ENCODE results near the gene CDH4.

CDH4 gene

GRCh38 chr20:61544910-61545889 is 293.1 kb downstream of the CDH4 start:
- no peak for DNase-seq

- DNase-seq = no peak
Measured at GRCh38 chr20:61546641-61547040, 294.6 kb downstream of the CDH4 start.

- DNase-seq = no peak
Measured at GRCh38 chr20:61548069-61548468, 296.0 kb downstream of the CDH4 start.

- no peak for DNase-seq
Measured at GRCh38 chr20:61549865-61550264, 297.8 kb downstream of the CDH4 start.

GRCh38 chr20:61551401-61551800 is 299.3 kb downstream of the CDH4 start:
- DNase-seq = no peak

- DNase-seq = no peak
Measured at GRCh38 chr20:61554617-61555016, 302.6 kb downstream of the CDH4 start.

GRCh38 chr20:61555566-61555965 is 303.5 kb downstream of the CDH4 start:
- no peak for DNase-seq

- DNase-seq = no peak
Measured at GRCh38 chr20:61556111-61556510, 304.1 kb downstream of the CDH4 start.

- DNase-seq = no peak
Measured at GRCh38 chr20:61556673-61557072, 304.6 kb downstream of the CDH4 start.

- no peak for DNase-seq
Measured at GRCh38 chr20:61557621-61558020, 305.6 kb downstream of the CDH4 start.

GRCh38 chr20:61558726-61559125 is 306.7 kb downstream of the CDH4 start:
- no peak for DNase-seq

- no peak for DNase-seq
Measured at GRCh38 chr20:61559706-61560315, 307.8 kb downstream of the CDH4 start.

- DNase-seq = no peak
Measured at GRCh38 chr20:61560361-61560853, 308.3 kb downstream of the CDH4 start.

- DNase-seq = no peak
Measured at GRCh38 chr20:61561111-61561830, 309.2 kb downstream of the CDH4 start.

GRCh38 chr20:61562491-61562890 is 310.4 kb downstream of the CDH4 start:
- DNase-seq = no peak

GRCh38 chr20:61562897-61563504 is 310.9 kb downstream of the CDH4 start:
- no peak for DNase-seq

- no peak for DNase-seq
Measured at GRCh38 chr20:61564628-61565027, 312.6 kb downstream of the CDH4 start.

- DNase-seq = no peak
Measured at GRCh38 chr20:61565791-61566190, 313.7 kb downstream of the CDH4 start.

- DNase-seq = no peak
Measured at GRCh38 chr20:61566691-61567090, 314.6 kb downstream of the CDH4 start.

- DNase-seq = no peak
Measured at GRCh38 chr20:61567204-61567603, 315.1 kb downstream of the CDH4 start.

- no peak for DNase-seq
Measured at GRCh38 chr20:61569825-61570224, 317.8 kb downstream of the CDH4 start.

- no peak for DNase-seq
Measured at GRCh38 chr20:61570646-61571195, 318.7 kb downstream of the CDH4 start.

GRCh38 chr20:61571221-61571620 is 319.2 kb downstream of the CDH4 start:
- no peak for DNase-seq
